Retinal pigment epithelial cell (primary cell): ENCODE data around the gene CDK14.

Experiments used
- DNase-seq: peaks from one replicate; pipeline ENCODE4 v3.0.0-alpha.2; 2010; ENCODE audit warnings: low read depth
- H3K4me3 ChIP-seq: 2 replicates; pipeline ENCODE4 v1.5.1; 2011; ENCODE audit warnings: mild to moderate bottlenecking, low read length, control low read depth, moderate library complexity
- CTCF ChIP-seq: conservative IDR thresholded peaks from 2 replicates; pipeline ENCODE4 v1.5.1; 2011; ENCODE audit warnings: low read depth, low read length, control low read depth, inconsistent platforms

The CDK14 gene

GRCh38 chr7:90977056-90977455, 380.9 kb downstream of the CDK14 start:
- TF ChIP-seq CTCF: no peak
- H3K4me3 ChIP-seq: no peak overlapping the region
- no peak for DNase-seq

DNA sequence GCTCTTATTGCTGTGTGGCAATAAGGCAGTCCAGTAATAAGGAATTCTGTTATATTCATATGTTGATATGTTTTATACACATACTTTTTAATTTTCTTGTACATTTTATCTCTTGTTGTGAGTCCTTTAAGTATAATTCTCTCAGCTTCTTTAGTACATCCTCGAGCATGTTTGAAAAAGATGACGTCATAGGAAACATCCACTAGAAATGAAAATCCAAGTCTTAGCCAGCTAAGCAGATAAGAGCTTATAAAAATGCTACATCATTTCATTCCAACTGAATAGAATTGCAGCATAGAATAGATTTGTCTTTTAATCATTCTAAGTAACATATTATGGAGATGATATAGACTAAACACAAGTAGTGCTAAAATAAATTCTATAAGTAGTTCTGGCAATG, 384.4 kb downstream of the CDK14 start:
- no peak for DNase-seq
- no peak overlapping the region for H3K4me3 ChIP-seq
- no peak for TF ChIP-seq CTCF

DNA sequence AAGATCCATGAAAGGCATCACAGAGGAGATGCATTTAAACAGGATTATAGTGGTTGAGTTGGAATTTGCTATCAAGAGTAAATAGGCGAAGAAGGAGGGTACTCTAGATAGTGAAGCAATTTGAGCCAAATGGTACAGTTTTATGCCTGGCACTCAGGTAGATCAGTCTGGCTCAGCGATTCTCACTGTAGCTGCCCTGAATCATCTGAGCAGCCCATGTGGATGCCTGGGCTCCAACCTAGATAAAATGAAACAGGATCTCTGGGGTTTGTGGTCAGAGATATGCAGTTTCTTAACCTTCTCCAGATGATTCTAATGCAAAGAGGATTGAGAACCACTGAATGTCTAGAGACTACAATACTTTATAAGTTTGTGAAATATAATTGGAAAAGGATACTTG, 386.1 kb downstream of the CDK14 start:
- no peak overlapping the region for H3K4me3 ChIP-seq
- no peak for DNase-seq
- no peak for TF ChIP-seq CTCF

GRCh38 chr7:90984692-90985091, 388.6 kb downstream of the CDK14 start:
- TF ChIP-seq CTCF: no peak
- no peak for DNase-seq

GRCh38 chr7:90988516-90988915, 392.4 kb downstream of the CDK14 start:
- no peak for TF ChIP-seq CTCF
- no peak for DNase-seq
- no peak overlapping the region for H3K4me3 ChIP-seq

More at GRCh38 chr7:90984692-90985091, 388.6 kb downstream of the CDK14 start:
- H3K4me3 ChIP-seq: no peak overlapping the region

DNA sequence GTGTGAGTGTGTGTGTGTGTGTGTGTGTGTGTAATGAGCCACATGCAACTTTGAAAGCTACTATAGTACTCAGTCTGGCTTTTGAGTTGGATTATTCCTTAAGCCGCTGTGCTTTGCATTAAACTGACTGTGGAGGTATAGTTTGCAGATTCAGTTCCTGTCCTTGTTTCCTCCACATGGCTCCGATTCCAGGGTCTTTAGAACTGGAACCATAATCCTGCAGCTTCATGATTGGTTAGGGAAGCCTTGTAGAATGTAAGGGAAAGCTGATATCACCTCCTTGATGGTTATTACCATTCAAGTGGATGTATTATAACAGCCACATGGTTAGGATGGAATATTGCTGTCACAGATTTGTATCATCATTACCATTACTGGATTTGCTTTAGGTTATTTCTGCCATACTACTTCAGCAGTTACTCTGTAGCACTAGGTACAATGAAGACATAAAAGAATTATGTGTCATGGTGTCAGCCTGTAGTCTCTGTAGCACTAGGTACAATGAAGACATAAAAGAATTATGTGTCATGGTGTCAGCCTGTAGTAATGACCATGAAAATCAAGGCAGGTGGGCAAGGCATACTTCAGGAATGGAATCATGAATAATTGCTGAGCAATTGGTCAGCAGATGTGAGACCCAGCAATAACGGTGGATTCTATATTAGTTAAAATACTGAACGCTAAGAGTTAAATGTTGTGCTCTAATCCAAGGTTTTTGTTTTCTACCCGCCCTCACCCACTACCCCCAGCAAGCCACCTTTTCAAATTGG, 393.1 kb downstream of the CDK14 start:
- DNase-seq: no peak
- TF ChIP-seq CTCF: no peak
- H3K4me3 ChIP-seq: no peak overlapping the region

GRCh38 chr7:90994121-90994520, 398.0 kb downstream of the CDK14 start:
- no peak for TF ChIP-seq CTCF

More at GRCh38 chr7:90994121-90994520, 398.0 kb downstream of the CDK14 start:
- no peak for DNase-seq
- H3K4me3 ChIP-seq: no peak overlapping the region
